DOHH2 (cell line): Measurements from ENCODE around the gene NF1.

Experiments used
- CTCF ChIP-seq: fragments of 200-600 bp; sonication (generic); IDR thresholded peaks from one replicate; pipeline ENCODE4 v1.5.1; 2014; ENCODE audit warnings: antibody characterized with exemption, mild to moderate bottlenecking, low read depth, low read length; ENCODE audit not compliant: poor library complexity, severe bottlenecking
- EZH2phosphoT487 ChIP-seq: fragments of 200-600 bp; sonication (generic); IDR thresholded peaks from 2 replicates; pipeline ENCODE4 v1.6.1; 2017; ENCODE audit warnings: borderline replicate concordance, mild to moderate bottlenecking, antibody characterized with exemption, low read length, moderate library complexity, mixed read lengths

- TF ChIP-seq CTCF, result no peak
- no peak for TF ChIP-seq EZH2phosphoT487
These were observed 40.0 kb upstream of the NF1 start for GRCh38 chr17:31054761-31055160.
